Activated T-helper 2 cell treated with anti-CD3 and anti-CD28 coated beads, Interferon-gamma antibody, Interleukin-2, Interleukin-4, amounts not matched to agents 10 μg/mL and 5 μg/mL and 100 μg/mL, durations not matched to agents 14 hours and 24 hours and 36 hours (primary cell): Measurements from ENCODE around the gene AMIGO1. TPM values are rescaled to one million over a fixed set of nuclear protein-coding genes. Genes with fewer than 3 reads are reported as not detected.

Source experiments
- DNase-seq: peaks from one replicate; pipeline ENCODE4 v3.0.0; 2021; ENCODE audit warnings: low spot score
- H3K27ac Mint-ChIP-seq: one replicate; pipeline ENCODE4 v1.8.0; 2021; ENCODE audit warnings: mixed read lengths
- H3K27me3 Mint-ChIP-seq: one replicate; pipeline ENCODE4 v1.8.0; 2021; ENCODE audit warnings: low read depth, mixed read lengths
- H3K36me3 Mint-ChIP-seq: one replicate; pipeline ENCODE4 v1.8.0; 2021; ENCODE audit warnings: low read depth, mixed read lengths
- H3K4me1 Mint-ChIP-seq: one replicate; pipeline ENCODE4 v1.8.0; 2021; ENCODE audit warnings: low read depth, mixed read lengths
- H3K4me3 Mint-ChIP-seq: one replicate; pipeline ENCODE4 v1.8.0; 2021; ENCODE audit warnings: low read depth, mild to moderate bottlenecking, moderate library complexity, mixed read lengths
- H3K9me3 Mint-ChIP-seq: one replicate; pipeline ENCODE4 v1.8.0; 2021; ENCODE audit warnings: mixed read lengths
- intact Hi-C: fragments of 100-400 bp; cut with micrococcal nuclease; formaldehyde crosslinking; loops from one replicate; pipeline ENCODE4 v1.15.1; 2023
- total RNA-seq: library from RNA; stranded (reverse); gene quantifications from 2 replicates; pipeline ENCODE4 v1.2.3, GENCODE V29; 2022

Gene AMIGO1
- total RNA-seq, 1 donor from 2014 or later = 0.66 TPM

DNA sequence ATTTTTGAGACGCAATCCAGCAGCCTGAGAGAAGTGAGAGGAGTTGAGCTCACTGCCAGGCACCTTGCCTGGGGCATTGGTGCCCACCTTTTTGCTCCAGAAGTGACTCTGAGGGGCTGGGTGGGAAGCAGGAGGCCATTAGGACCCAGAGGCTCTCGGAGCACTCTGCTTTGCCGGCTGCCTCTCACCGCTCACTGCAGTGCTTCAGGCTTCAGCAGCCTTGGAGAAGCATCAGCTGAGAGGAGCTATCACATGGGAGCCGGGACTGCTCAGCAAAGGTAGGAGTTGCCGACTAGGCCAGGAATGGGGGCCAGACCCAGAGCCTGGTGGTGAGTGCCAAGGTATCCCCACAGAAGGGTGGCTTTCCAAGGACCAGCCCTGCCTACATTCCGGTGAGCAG, 30.1 kb upstream of the AMIGO1 start, which contains the start of gene GPR61:
TSS of gene GPR61 (plus strand) at position 197 of the 400 bp plus-strand sequence. CDS start 3,151 bp downstream, outside the sequence.
- Mint-ChIP-seq H3K36me3 (no peaks in the 10 kb centered on the region), H3K4me1 (no peaks in the 10 kb centered on the region), H3K27me3 (peaks cover 2% of the 10 kb centered on the region), H3K4me3 (no peak within 1 kb of the TSS), H3K27ac (no peak within 1 kb of the TSS), H3K9me3 (no peaks in the 10 kb centered on the region)
- intact Hi-C loops = loop anchor here (10.0 kb wide), 2 partner anchors 365 to 425 kb away; partner anchors contain the start of gene ELAPOR1
- no peak for DNase-seq

DNA sequence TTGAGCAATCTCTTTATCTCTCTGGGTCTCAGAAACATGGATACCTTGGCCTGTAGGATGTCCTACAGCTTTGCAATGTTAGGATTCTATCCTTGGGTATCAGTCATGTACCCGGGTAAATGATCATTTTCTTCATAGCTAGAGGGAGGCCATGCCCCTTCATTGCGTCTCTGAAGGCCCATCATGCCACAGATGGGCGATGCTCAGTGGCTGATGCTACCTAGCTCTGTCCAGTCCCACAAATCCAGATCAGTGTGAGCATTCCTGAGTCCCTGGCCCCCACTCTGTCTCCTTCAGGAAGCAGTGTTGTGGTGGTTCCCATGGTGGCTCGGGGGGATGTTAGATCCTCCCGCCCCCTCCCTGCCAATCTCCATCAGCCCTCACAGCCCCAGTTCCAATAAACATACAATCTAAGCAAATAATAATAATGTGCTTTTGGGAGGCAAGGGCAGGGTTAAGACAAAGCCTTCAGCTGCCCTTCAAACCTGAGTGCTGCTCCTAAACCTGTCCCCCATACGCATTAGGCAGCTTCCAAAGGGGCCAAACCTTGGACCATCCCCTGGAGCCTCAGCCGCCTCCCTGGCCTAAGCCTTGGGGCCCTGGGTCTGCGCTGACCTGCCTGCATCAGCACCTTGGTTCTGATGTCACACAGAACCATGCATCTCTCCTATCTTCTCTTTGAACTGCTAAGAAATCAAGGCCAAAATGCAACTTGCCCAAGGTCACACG, 29.5 kb upstream of the AMIGO1 start:
- Mint-ChIP-seq H3K27ac (no peak overlapping the region), H3K4me3 (no peak overlapping the region), H3K27me3 (peaks cover 2% of the 10 kb centered on the region), H3K36me3 (no peaks in the 10 kb centered on the region), H3K4me1 (no peaks in the 10 kb centered on the region), H3K9me3 (no peaks in the 10 kb centered on the region)
- no peak for DNase-seq
- intact Hi-C loops = loop anchor here (10.0 kb wide), 1 partner anchor 424 kb away; the partner anchor contains the start of gene ELAPOR1

DNA sequence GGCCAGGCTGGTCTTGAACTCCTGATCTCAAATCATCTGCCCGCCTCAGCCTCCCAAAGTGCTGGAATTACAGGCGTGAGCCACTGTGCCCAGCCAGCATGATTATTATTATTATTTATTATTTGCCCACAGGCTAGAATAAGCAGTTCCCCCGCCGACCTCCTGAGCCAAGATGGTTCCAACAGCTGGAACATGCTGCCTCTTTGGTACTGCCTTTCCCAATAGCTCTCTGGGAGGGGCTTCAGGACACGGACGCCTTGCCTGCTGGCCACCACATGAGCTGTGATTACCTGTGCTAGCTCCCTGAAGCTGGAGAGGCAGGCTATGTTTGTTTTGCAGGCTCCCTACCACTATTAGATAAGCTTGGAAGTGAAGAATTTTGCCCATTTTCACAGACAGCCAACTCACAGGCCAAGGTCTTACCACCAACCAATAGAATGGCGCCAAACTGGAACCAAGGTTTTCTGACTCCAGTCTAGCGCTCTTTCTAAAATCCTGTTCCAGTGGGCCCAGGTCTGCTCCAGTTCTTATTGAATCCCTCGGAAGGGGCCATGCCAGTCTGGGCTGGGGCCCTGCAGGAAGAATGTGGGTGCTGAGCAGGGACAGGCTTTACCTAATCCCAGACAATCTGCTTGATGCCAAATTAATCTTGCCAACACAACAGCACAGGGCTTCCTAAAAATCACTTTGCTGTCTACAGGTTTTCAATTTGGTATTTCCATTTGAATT, 28.1 kb upstream of the AMIGO1 start:
- DNase-seq = no peak
- Mint-ChIP-seq H3K27ac (no peak overlapping the region), H3K4me1 (peaks cover 5% of the 10 kb centered on the region), H3K36me3 (no peaks in the 10 kb centered on the region), H3K27me3 (no peaks in the 10 kb centered on the region), H3K4me3 (no peak overlapping the region), H3K9me3 (no peaks in the 10 kb centered on the region)
- intact Hi-C loops = loop anchor here (10.0 kb wide), 1 partner anchor 423 kb away; the partner anchor contains the start of gene ELAPOR1

DNA sequence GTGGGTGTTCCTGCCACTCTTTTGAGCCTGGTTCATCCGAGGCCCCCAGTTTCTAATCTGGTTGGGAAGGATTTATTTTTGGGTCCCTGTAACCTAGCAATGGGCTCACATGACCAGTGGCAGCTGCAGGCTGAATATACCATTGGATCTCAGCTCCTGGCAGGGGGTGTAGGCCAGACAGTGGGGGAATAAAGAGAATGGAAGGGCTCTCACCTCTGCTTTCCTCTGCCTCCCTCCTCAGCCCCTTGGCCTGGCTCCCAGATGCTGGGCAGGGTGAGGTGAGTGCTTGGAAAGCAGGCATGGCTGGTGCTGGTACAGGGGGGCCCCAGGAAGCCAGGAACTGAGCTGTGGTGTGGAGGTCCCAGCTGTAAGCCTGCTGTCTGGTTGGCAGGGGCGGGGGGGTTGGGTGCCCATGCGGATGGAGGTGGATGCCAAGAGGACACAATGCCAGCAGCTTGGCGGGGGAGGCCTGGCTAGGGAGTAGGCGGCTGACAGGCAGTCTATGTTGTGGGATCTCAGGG, 26.5 kb upstream of the AMIGO1 start:
- Mint-ChIP-seq H3K9me3 (no peaks in the 10 kb centered on the region), H3K4me1 (peaks cover 16% of the 10 kb centered on the region), H3K27ac (no peak overlapping the region), H3K36me3 (no peaks in the 10 kb centered on the region), H3K27me3 (no peaks in the 10 kb centered on the region), H3K4me3 (no peak overlapping the region)
- intact Hi-C loops = loop anchor here (10.0 kb wide), 1 partner anchor 421 kb away; the partner anchor contains the start of gene ELAPOR1
- DNase-seq = no peak

DNA sequence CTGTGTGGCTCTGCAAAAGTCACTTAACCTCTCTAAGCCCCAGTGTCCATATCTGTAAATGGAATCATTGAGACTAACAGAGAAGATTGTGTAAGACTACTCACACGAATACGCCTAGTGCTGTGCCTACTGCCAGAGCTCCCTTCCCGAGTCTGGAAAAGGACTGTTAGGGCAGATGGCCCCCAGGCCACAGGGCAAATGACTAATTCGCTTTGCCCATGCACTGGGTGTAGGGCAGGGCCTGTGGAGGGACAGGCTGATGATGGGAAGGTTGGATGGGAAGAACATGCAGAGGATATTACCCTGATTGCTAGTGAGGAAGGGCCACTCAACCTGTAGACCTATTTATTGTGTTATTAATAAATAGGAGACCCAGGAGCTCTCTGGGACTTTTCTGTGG, 26.0 kb upstream of the AMIGO1 start:
- H3K27ac Mint-ChIP-seq = no peak overlapping the region
- H3K36me3 Mint-ChIP-seq = no peaks in the 10 kb centered on the region
- no peak for DNase-seq
- no peak overlapping the region for H3K4me3 Mint-ChIP-seq
- intact Hi-C loops = loop anchor here (10.0 kb wide), 1 partner anchor 421 kb away; the partner anchor contains the start of gene ELAPOR1
- H3K27me3 Mint-ChIP-seq = no peaks in the 10 kb centered on the region
- peaks cover 19% of the 10 kb centered on the region for H3K4me1 Mint-ChIP-seq
- no peaks in the 10 kb centered on the region for H3K9me3 Mint-ChIP-seq

DNA sequence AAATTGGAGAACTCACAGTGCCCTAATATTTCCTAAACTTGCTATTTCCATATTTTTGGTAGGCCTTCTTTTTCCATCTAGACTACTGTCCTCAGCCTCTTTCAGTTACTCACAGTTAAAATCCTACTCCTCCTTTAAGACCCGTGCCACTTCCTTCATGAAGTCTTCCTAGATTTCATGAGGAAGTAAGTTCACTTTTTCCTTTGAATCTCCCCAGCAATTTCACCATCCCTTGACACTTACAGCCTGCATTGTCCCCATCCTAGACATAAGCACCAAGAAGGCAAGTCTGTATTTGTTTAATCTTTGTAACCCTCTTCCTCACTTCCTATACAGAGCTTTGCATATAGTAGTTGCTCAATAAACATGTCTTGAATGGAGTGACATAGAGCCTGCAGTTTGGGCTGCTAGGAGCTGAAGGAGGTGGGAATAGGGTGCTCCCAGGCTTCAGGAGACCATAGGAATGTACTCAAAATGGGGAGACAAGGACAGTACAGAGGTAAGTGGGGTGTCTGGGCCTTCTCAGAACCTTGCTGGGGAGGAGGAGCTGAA, 24.9 kb upstream of the AMIGO1 start:
- Mint-ChIP-seq H3K27ac (no peak overlapping the region), H3K27me3 (no peaks in the 10 kb centered on the region), H3K9me3 (no peaks in the 10 kb centered on the region), H3K4me1 (peaks cover 19% of the 10 kb centered on the region), H3K36me3 (no peaks in the 10 kb centered on the region), H3K4me3 (no peak overlapping the region)
- DNase-seq = no peak
- intact Hi-C loops = loop anchor here (10.0 kb wide), 1 partner anchor 420 kb away; the partner anchor contains the start of gene ELAPOR1

DNA sequence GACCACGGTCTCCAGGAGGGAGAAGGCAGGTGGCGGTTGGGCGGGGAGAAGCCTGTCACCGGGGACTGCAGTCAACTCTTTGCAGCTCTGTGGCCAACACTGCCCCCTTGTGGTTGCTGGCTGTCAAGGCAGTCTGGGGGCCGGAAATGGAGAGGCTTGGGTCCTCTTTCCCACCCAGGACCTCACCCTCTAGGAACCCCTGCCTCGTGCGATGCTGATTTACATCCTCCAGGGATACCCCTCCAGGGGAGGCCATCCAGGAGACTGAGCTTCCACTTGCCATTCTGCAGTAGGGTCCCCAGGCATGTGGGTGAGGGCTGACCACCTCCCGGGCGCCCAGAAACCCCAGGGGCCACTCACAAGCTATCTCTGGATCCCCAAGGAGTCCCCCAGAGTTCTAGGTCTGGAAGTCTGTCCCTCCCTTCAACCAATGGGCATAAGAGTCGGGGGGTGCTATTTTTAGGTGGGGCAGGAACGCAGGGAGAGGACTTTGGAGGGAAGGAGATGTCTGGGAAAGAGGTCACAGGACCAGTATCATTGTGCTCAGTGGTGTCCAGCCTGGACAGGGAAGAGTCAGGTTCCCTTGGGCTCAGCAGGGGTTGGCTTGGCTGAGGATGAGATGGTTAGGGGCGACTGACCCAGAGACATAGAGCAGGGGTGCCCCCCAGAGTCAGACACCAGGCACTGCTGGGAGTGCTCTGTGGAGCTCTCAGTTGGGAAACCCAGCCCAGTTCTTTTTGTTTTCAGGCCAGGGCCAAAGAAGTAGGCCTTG, 23.0 kb upstream of the AMIGO1 start:
- Mint-ChIP-seq H3K27me3 (no peaks in the 10 kb centered on the region), H3K4me1 (peaks cover 19% of the 10 kb centered on the region), H3K27ac (peak overlapping the region; percentile 80), H3K9me3 (no peaks in the 10 kb centered on the region), H3K36me3 (no peaks in the 10 kb centered on the region), H3K4me3 (peak overlapping the region; percentile 32)
- peak; percentile 83 for DNase-seq
- intact Hi-C loops = loop anchor here (1.0 to 10.0 kb wide), 6 partner anchors 38 to 418 kb away; partner anchors contain the start of genes CYB561D1, ELAPOR1 and PSMA5

DNA sequence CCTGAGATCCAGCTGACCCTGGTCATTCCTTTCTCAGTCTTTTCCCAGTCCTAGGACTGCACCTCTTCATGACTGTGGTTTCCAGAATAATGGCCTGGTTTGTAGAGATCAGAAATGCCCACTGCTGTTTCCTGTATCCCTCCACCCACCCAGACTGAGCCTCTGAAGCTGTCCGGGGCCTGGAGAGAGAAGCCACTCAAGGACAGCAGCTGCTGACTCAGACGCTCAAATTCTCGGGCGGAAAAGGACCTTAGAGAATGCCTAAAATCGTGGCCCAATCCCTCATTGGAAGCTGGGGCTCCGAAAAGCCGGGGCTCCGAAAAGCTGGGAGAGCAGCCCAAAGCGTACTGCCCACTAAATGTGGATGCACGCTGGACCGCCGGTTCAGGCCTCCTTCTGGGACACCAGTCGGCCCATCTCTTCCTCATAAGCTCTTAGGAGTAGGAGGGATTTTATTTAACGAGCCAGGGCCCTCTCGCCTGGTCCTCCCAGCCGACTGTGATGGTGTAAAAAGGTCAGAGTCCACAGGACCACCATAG, 22.4 kb upstream of the AMIGO1 start:
- Mint-ChIP-seq H3K36me3 (no peaks in the 10 kb centered on the region), H3K9me3 (no peaks in the 10 kb centered on the region), H3K27me3 (no peaks in the 10 kb centered on the region), H3K4me3 (no peak overlapping the region), H3K4me1 (peaks cover 19% of the 10 kb centered on the region), H3K27ac (no peak overlapping the region)
- no peak for DNase-seq
- intact Hi-C loops = loop anchor here (1.0 to 10.0 kb wide), 6 partner anchors 38 to 417 kb away; partner anchors contain the start of genes CYB561D1, ELAPOR1 and PSMA5

DNA sequence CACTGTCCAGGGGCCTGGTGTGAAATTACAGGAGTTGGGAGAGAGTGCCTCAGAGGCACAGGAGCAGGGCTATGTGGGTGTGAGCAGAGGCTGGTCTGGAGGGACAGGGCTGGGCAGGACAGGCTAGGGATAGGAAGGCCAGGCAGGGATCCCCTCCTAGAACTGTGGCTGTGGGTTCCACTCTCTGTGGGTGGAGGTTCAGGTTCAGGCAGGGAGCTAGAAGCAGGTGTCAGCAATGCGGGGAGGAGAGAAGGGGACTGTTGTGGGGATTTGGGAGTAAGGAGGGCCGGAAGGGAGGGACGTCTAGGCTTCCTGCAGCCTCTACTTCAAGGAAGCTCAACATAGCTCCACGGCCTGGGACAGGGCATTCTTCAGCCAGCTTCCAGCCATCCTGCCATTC, 21.9 kb upstream of the AMIGO1 start:
- H3K27me3 Mint-ChIP-seq = no peaks in the 10 kb centered on the region
- DNase-seq = no peak
- peaks cover 19% of the 10 kb centered on the region for H3K4me1 Mint-ChIP-seq
- no peak overlapping the region for H3K4me3 Mint-ChIP-seq
- H3K27ac Mint-ChIP-seq = peak overlapping the region; percentile 0
- no peaks in the 10 kb centered on the region for H3K36me3 Mint-ChIP-seq
- no peaks in the 10 kb centered on the region for H3K9me3 Mint-ChIP-seq
- intact Hi-C loops = loop anchor here (10.0 kb wide), 1 partner anchor 417 kb away; the partner anchor contains the start of gene ELAPOR1

DNA sequence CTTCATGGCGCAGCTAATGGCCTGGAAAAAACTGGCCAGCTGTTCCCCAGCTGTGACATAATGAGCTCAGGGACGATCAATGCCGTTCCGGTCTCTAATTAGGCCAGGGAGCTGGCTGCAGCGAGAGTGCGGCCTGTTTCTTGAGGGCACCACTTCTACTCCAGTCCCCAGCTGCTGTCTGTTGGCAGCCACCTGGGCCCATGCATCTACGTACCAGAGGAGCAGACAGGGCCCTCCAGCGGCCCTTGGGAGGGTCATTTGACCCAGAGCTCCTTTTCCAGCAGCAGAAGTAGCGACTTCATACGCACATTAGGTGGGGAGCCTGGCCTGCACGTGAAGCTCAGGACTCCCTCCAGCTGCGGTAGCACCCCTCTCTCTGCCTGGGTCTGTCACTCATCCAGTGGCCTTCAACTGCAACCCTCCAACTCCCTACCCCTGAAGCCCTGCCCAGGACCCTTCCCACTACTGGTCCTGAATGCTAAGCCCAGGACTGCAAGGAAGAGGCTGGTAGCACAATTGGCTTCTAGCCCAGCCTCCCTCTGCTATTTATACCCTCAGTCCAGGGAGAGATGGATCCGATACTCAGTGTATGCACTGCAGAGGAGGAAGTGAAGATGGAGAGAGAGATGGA, 21.0 kb upstream of the AMIGO1 start:
- intact Hi-C loops = loop anchor here (10.0 kb wide), 1 partner anchor 416 kb away; the partner anchor contains the start of gene ELAPOR1
- no peaks in the 10 kb centered on the region for H3K9me3 Mint-ChIP-seq
- H3K27me3 Mint-ChIP-seq = peaks cover 3% of the 10 kb centered on the region
- H3K36me3 Mint-ChIP-seq = no peaks in the 10 kb centered on the region
- no peak for DNase-seq
- H3K27ac Mint-ChIP-seq = peak overlapping the region; percentile 0
- H3K4me1 Mint-ChIP-seq = peaks cover 19% of the 10 kb centered on the region
- no peak overlapping the region for H3K4me3 Mint-ChIP-seq

DNA sequence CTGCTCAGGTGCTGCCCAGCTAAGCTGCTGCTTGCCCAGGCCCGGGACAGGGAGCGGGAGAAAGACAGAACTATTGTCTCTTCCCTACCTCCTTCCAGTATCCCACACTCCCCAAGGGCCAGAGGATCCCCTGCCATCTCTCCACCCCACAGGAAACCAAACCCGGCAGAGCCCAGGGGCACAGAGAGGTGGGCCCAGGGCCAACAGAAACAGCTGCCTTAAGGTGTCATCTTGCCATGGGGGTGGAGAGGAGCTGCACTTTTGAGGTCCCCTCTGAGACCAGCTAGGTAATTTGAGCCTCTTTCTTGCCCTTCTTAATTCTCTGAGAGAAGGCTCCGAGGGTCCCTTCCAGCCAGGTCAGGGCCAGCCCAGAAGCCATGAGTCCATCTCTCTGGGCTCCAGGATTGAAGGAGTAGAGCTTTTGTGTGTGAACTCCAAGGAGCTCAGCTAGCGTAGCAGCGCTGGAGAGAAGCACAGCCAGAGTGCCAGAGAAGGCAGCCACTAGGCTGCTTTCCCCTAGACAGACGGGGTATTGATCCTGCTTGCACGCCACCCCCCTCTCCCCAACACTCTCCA, 20.4 kb upstream of the AMIGO1 start:
- intact Hi-C loops = loop anchor here (10.0 kb wide), 1 partner anchor 415 kb away; the partner anchor contains the start of gene ELAPOR1
- no peak for DNase-seq
- no peaks in the 10 kb centered on the region for H3K36me3 Mint-ChIP-seq
- H3K27ac Mint-ChIP-seq = no peak overlapping the region
- peaks cover 19% of the 10 kb centered on the region for H3K4me1 Mint-ChIP-seq
- no peaks in the 10 kb centered on the region for H3K9me3 Mint-ChIP-seq
- H3K4me3 Mint-ChIP-seq = no peak overlapping the region
- H3K27me3 Mint-ChIP-seq = peaks cover 3% of the 10 kb centered on the region
